GM12891 (cell line): Measurements from ENCODE around the gene FAM53A.

Experiments
- DNase-seq: peaks from one replicate; pipeline ENCODE4 v3.0.0; 2011; ENCODE audit warnings: low spot score; ENCODE audit not compliant: insufficient read length
- FAIRE-seq: peaks from 2 replicates; lab custom pipeline; 2011; peaks lifted over from hg19 to GRCh38; lab: Jason Lieb, UNC
- PAX5 ChIP-seq: IDR thresholded peaks from 2 replicates; pipeline ENCODE4 v1.6.1; 2011; ENCODE audit warnings: low read length, moderate library complexity, mild to moderate bottlenecking; ENCODE audit not compliant: insufficient read depth, severe bottlenecking
- POLR2A ChIP-seq: IDR thresholded peaks from 2 replicates; pipeline ENCODE4 v1.6.1; 2011; ENCODE audit warnings: low read depth, low read length, control low read depth
- POLR2AphosphoS5 ChIP-seq: IDR thresholded peaks from 2 replicates; pipeline ENCODE4 v1.6.1; 2011; ENCODE audit warnings: low read depth, low read length, control low read depth
- POU2F2 ChIP-seq: IDR thresholded peaks from 2 replicates; pipeline ENCODE4 v1.6.1; 2011; ENCODE audit warnings: low read depth, mild to moderate bottlenecking, control low read depth, low read length, moderate library complexity
- SPI1 ChIP-seq: IDR thresholded peaks from 2 replicates; pipeline ENCODE4 v1.6.1; 2011; ENCODE audit warnings: low read depth, low read length, control low read depth
- TAF1 ChIP-seq: IDR thresholded peaks from 2 replicates; pipeline ENCODE4 v1.6.1; 2011; ENCODE audit warnings: low read depth, low read length, control low read depth

FAM53A gene

DNA sequence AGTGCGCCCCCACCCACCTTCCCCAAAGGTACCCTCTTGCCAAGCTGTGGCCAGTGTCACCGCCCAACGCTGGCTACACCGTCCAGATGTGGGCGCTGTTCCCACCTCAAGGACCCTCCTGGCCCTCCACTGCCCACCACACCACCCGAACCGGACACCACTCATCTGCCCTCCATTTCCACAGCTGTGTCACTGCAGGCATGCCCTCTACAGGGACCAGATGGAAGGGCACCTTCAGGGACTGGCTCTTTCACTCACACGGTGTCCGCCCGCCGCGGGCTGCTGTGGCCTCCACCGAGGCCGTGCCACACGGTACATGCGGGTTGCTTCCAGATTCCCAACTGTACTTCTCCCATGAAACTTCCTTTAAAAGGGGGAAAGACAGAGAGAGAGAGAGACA, 87.7 kb downstream of the FAM53A start:
- DNase-seq, result no peak
- FAIRE-seq, result no peak
- TF ChIP-seq PAX5, result no peak
- no peak for TF ChIP-seq TAF1
- TF ChIP-seq SPI1, result no peak
- TF ChIP-seq POLR2A, result no peak
- no peak for TF ChIP-seq POU2F2
- TF ChIP-seq POLR2AphosphoS5, result no peak

DNA sequence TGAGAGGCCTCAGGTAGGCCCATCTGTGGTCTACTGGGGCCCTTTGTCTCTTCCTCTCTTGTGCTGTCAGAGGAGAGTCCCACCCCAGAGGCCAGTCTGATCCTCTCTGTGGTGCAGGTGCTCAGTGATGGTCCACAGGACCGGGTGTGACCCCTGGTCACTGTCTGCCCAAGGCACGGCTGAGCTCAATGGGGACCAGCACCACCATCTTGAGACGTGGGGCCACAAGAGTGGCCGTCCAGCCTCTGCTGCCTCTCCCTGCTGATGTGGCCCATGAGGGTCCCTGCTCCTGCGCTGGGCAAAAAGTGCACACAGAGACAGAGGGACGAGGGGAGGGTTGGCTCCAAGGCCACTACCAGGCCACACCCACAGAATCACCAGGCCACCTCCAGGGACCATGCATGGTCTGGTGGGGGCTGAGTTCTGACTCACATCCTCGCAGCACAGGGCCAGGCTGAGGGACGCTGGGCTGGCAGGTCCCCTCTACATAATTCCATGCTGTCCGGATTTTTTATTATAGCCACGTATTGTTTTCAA, 88.3 kb downstream of the FAM53A start:
- TF ChIP-seq POU2F2 (no peak), PAX5 (no peak), SPI1 (no peak), TAF1 (no peak)
- no peak for FAIRE-seq
- no peak for DNase-seq

DNA sequence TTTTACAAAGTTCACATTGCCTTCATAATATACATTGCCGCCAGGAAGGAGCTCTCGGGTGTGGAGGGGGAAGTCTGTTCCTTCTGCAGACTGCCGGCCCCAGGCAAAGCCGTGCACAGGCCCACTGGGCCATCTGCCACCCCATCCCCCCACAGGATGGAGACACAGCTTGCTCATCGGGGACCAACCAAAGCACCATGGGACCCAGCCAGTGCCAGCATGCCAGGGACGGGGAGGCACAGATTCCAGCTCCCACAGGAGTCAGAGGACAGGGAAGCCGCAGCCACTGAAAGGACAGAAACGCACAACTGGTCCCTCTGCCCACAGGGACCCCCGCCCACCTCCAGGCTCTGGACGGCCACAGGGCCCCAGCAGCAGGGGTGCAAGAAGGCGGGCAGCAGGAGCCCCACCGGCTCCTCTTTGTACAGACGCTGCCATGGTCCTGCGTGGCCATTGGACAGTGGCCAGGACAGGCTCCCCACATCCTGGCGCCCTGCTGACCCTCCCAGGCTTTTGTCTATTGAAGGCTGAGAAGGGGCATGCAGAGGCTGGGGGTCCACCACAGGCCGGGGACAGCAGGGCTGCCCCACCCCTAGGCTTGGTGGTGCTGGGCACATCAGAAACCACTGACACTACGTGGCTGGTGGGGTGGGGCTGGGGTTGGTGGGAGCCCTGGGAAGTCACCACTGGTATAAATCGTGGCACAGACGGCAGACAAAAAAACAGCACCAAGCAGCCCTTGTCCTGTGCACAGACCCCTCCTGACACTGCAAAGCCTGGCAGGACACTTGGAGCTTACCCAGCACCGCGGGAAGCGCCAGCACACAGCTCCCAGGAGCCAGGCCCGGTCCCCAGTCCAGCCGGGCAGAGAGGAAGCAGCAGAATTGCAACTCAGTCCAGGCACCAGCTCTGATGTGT, 89.0 kb downstream of the FAM53A start:
- FAIRE-seq, result no peak
- TF ChIP-seq POU2F2 (no peak), POLR2A (no peak), PAX5 (no peak), POLR2AphosphoS5 (no peak), SPI1 (no peak), TAF1 (no peak)
- no peak for DNase-seq

DNA sequence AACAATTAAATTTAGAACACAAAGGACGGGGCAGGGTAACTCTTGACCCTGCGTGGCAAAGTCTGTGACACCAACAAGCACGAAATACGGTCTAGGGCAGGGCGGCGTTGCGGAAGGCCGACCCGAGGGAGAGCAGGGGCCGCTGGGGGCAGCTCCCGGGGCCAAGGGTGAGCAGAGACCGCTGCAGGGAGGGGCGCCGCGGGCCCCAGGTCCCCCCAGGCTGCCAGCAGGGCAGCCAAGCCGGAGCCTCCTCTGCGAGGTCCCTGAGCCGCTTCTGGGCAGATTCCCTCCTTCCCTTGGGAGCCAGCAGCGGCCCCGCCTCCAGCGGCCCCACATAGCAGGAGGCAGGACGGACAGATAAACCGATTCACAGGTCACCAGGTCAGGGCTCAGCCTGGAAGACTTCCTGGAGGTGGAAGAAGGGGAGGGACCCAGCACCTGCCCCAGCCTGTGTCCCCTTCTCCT, 90.2 kb downstream of the FAM53A start:
- no peak for DNase-seq
- TF ChIP-seq SPI1 (no peak), POU2F2 (no peak), PAX5 (no peak), POLR2AphosphoS5 (no peak), POLR2A (no peak), TAF1 (no peak)
- FAIRE-seq, result no peak

DNA sequence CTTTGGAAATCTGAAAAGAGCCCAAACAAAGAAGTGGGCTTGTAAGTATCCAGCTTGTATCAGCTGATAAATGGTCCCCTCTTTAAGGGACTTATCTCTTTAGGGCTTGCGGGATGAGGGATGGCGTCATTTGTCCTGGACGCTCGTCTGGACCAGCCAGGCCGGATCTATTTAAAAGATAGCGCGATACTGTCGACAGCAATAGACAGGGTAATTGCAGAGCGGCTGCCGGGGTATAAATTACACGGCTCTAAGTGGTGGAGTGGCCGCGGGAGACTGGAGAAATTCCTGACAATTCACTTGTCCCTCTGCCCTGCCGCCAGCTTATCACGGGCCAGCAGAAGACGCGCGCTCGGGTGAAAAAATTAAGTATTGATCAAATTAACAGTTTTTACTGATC, 90.7 kb downstream of the FAM53A start:
- TF ChIP-seq POU2F2 (no peak), POLR2A (no peak), PAX5 (no peak), SPI1 (no peak), TAF1 (no peak), POLR2AphosphoS5 (no peak)
- no peak for DNase-seq
- FAIRE-seq, result no peak

DNA sequence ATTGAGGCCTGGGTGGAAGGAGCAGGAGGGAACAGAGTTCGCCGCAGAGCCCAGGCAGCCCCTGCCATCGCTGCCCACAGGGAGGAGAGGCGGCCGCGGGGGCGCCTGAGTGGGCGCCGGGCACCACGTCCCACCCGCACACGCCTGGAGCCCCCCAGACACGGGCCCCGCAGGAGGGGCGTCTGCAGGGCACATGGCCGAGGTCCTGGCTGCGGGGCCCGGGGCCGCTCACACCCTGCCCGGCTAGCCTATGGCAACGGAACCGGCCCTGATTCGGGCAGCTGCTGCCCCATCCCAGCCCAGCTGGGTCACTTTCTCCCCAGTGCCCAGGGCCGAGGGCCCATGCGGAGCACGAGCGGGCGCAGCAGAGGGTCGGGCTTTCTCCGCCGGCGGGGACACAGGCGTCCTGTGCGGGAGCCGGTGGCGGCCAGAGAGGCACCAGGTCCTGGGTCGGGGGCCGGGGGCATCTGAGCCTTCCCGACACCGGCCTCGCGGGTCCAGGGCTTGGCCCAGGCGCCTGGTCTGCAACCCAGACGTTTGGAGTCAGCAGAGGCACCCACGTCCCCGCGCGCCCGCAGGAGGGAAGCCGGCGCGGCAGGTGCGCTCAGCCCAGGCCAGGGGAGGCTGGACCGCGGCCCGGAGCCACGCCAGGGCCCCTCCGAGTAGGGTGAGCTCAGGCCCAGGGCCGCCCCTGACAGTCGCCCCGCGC, 91.2 kb downstream of the FAM53A start:
- no peak for TF ChIP-seq SPI1
- TF ChIP-seq TAF1, result no peak
- TF ChIP-seq PAX5, result no peak
- TF ChIP-seq POLR2A, result no peak
- no peak for TF ChIP-seq POLR2AphosphoS5
- no peak for TF ChIP-seq POU2F2
- no peak for FAIRE-seq
- DNase-seq, result no peak

DNA sequence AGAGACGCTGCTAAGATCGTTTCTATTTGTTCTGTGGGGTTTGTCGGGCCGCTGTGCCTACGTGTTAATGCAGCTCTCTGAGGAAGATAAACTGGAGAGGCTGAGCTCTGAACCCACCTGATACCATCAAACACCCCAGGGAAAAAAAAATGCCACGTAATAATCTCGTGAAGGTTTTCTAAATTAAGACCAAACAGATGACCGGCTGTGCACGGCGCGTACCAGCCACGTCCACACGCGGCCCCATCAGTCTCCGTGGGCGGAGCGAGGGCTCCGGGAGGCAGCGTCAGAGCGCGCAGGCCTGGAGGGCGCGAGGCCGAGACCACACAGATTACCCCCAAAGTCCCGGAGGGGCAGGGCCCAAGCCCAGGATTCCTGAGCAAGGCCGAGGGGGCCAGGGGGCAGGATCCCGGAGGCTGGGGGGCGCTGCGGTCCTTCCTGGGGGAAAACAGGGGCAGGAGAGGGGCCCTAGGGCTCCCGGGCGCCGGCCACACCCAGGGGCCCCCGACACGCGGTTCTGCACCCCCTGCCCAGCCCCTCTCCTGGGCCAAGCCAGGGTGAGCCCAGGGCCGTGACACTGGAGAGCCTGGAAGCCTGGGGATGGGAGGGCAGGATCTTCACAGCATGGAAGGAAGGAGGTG, 91.9 kb downstream of the FAM53A start:
- DNase-seq (no peak), FAIRE-seq (no peak)
- TF ChIP-seq POLR2AphosphoS5 (no peak), TAF1 (no peak), PAX5 (no peak), SPI1 (no peak), POU2F2 (no peak), POLR2A (no peak)

DNA sequence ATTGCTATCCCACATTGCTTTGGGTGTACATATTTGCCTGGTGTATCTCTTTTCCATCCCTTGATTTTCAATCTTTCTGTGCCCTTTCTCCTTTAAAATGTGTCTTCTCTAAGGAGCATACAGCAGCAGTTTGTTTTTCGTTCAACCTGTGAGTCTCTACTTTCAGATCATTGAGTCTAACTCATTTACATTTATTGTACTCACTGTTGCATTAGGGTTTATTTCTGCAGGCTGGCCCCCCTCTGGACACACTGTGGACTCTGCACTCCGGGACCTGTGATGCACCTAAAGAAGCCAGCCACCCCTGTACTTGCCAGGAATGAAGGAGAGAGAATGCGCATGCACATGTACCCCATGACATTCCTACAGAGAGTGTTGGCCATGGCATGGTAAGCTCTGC, 93.0 kb downstream of the FAM53A start:
- TF ChIP-seq SPI1, result no peak
- no peak for TF ChIP-seq TAF1
- no peak for TF ChIP-seq PAX5
- TF ChIP-seq POLR2A, result no peak
- TF ChIP-seq POU2F2, result no peak
- no peak for TF ChIP-seq POLR2AphosphoS5
- no peak for FAIRE-seq
- DNase-seq, result no peak

DNA sequence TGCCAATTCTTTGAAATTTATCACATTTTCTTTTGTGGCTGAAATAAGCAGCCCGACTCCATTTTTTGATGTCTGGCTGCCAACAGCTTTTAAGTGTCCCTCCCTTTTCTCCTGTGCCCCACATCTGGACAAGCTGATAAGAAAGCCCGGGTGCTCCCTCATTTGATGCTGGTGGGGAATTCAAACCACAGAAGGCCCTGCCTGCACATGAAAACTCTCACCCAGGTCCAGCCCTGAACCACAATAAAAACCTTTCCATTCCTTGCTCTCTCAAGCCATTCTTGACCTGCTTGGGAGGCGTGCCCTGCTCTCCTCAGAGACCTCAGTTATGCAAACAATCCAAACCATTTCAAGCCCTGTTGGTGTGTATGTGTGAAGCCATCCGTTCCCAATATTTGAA, 93.9 kb downstream of the FAM53A start:
- TF ChIP-seq POU2F2 (no peak), SPI1 (no peak), POLR2A (no peak), POLR2AphosphoS5 (no peak), PAX5 (no peak), TAF1 (no peak)
- DNase-seq, result no peak
- no peak for FAIRE-seq
